Chondrocyte (in vitro differentiated cells): ENCODE measurements around the gene SLC47A2. TPM values are rescaled to one million over a fixed set of nuclear protein-coding genes. Genes with fewer than 3 reads are reported as not detected.

Source experiments
- DNase-seq: peaks from one replicate; pipeline ENCODE4 v3.0.0; 2021; ENCODE audit warnings: mixed read lengths, low spot score
- H3K27ac Mint-ChIP-seq: one replicate; pipeline ENCODE4 v1.8.0; 2021; ENCODE audit warnings: mild to moderate bottlenecking, moderate library complexity, mixed read lengths; ENCODE audit not compliant: unreplicated experiment
- H3K27me3 Mint-ChIP-seq: 2 replicates; pipeline ENCODE4 v1.8.0; 2021; ENCODE audit warnings: low read depth, mixed read lengths
- H3K36me3 Mint-ChIP-seq: 2 replicates; pipeline ENCODE4 v1.8.0; 2021; ENCODE audit warnings: low read depth, mixed read lengths
- H3K4me1 Mint-ChIP-seq: 2 replicates; pipeline ENCODE4 v1.8.0; 2021; ENCODE audit warnings: low read depth, mild to moderate bottlenecking, mixed read lengths
- H3K4me3 Mint-ChIP-seq: one replicate; pipeline ENCODE4 v1.8.0; 2021; ENCODE audit warnings: mild to moderate bottlenecking, moderate library complexity, mixed read lengths; ENCODE audit not compliant: unreplicated experiment
- H3K9me3 Mint-ChIP-seq: 2 replicates; pipeline ENCODE4 v1.8.0; 2021; ENCODE audit warnings: low read depth, mixed read lengths
- total RNA-seq: library from RNA; stranded (reverse); gene quantifications from 3 replicates; pipeline ENCODE4 v1.2.1, GENCODE V29; 2021
- TF ChIP-seq, protein P1 (sequence below): fragments of 200-600 bp; sonication (generic); IDR thresholded peaks from 2 replicates; pipeline ENCODE4 v1.5.0; 2021; ENCODE audit warnings: antibody characterized with exemption, mild to moderate bottlenecking, moderate library complexity

SLC47A2 gene
- total RNA-seq, 1 donor from 2014 or later: not detected

DNA sequence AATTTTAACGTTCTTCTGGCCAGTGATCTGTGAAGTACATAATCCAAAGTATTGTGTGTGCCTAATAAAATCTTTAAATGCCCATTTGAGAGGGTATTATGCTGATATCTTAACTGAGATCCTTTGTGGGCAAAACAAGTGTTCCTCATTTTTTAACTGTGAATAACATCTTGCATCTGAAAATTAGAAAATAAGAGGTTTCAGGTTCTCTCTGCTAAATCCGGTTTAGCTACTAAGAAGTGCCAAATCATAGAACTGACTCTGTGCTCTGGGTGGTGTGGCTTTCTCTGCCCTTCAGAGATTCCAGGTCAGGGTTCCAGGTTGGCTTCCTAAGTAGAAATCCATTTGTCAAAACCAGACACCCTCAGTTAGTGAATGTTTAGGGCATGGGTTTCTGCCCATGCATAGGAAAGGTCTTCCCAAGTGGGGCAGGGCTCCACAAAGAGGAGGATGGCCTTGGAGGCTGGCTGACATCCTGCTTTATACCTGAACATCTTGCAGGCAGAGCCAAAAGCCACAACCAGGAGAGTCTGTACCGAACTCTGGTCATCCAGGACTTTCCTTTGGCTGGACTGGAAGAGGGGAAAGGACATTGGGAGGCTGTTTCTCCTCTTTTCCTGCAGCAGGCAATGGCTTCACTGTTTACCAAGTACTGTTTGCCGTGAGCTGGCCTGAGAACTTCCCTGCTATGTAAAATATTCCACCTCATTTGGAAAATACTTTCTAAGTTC lies 59.4 kb downstream of the SLC47A2 start:
- H3K36me3 Mint-ChIP-seq: peaks cover 20% of the 10 kb centered on the region

DNA sequence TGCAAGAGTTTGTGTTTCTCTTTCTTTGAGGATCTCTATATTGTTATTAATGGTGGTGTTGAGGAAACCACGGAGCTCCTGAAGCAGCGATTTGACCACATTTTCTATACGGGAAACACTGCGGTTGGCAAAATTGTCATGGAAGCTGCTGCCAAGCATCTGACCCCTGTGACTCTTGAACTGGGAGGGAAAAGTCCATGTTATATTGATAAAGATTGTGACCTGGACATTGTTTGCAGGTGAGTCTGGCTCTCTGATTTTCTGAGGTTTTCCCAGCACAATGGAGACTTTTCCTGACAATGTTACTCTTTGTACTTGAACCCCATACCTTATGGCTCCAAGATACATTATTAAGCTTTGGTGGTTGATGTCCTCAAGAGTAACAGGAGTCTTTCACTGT lies 60.0 kb downstream of the SLC47A2 start:
- H3K4me3 Mint-ChIP-seq: no peak overlapping the region
- no peak for DNase-seq
- H3K4me1 Mint-ChIP-seq: peaks cover 14% of the 10 kb centered on the region
- no peaks in the 10 kb centered on the region for H3K9me3 Mint-ChIP-seq
- no peaks in the 10 kb centered on the region for H3K27me3 Mint-ChIP-seq
- H3K27ac Mint-ChIP-seq: no peak overlapping the region
- peaks cover 20% of the 10 kb centered on the region for H3K36me3 Mint-ChIP-seq
- TF ChIP-seq, protein P1, sequence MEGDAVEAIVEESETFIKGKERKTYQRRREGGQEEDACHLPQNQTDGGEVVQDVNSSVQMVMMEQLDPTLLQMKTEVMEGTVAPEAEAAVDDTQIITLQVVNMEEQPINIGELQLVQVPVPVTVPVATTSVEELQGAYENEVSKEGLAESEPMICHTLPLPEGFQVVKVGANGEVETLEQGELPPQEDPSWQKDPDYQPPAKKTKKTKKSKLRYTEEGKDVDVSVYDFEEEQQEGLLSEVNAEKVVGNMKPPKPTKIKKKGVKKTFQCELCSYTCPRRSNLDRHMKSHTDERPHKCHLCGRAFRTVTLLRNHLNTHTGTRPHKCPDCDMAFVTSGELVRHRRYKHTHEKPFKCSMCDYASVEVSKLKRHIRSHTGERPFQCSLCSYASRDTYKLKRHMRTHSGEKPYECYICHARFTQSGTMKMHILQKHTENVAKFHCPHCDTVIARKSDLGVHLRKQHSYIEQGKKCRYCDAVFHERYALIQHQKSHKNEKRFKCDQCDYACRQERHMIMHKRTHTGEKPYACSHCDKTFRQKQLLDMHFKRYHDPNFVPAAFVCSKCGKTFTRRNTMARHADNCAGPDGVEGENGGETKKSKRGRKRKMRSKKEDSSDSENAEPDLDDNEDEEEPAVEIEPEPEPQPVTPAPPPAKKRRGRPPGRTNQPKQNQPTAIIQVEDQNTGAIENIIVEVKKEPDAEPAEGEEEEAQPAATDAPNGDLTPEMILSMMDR: no peak

More for the DNA sequence above, 59.4 kb downstream of the SLC47A2 start:
- no peak overlapping the region for H3K4me3 Mint-ChIP-seq
- no peaks in the 10 kb centered on the region for H3K27me3 Mint-ChIP-seq
- no peaks in the 10 kb centered on the region for H3K9me3 Mint-ChIP-seq
- TF ChIP-seq, protein P1: no peak
- DNase-seq: no peak
- H3K27ac Mint-ChIP-seq: no peak overlapping the region
- peaks cover 7% of the 10 kb centered on the region for H3K4me1 Mint-ChIP-seq

DNA sequence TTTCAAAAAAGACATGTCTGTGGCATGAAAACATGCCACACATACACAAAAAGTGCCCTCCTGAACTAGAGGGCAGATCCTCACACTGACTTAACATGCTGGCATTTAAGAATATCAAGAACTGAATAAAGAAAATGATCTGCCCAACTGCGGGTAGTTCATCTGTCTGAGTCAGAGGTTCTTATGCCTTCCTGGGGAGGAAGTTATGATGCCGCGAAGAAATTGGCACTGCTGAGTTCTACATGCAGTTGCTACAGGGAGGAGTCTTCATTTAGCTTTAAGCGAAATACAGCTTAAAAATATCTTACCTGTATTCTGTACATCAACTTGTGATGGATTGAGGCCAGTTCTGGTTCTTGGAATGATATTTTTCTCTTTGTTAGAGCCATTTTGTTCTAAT lies 61.5 kb downstream of the SLC47A2 start:
- Mint-ChIP-seq H3K4me1 (peaks cover 26% of the 10 kb centered on the region), H3K27me3 (no peaks in the 10 kb centered on the region), H3K9me3 (no peaks in the 10 kb centered on the region), H3K4me3 (no peak overlapping the region), H3K36me3 (peaks cover 18% of the 10 kb centered on the region), H3K27ac (no peak overlapping the region)
- DNase-seq: no peak
- TF ChIP-seq, protein P1: no peak

DNA sequence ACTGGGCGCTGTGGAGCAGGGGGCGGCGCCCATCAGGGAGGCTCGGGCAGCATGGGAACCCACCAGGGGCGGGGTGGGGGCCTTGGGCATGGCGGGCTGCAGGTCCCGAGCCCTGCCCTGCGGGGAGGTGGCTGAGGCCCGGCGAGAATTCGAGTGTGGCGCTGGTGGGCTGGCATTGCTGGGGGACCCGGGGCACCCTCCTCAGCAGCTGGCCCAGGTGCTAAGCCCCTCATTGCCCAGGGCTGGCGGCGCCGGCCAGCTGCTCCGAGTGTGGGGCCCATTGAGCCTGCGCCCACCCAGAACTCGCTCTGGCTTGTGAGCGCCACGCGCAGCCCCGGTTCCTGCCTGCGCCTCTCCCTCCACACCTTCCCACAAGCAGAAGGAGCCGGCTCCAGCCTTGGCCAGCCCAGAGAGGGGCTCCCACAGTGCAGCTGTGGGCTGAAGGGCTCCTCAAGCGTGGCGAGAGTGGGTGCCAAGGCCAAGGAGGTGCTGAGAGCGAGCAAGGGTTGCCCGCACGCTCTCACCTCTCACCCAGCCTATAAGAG lies 62.0 kb downstream of the SLC47A2 start:
- TF ChIP-seq, protein P1: no peak
- H3K27me3 Mint-ChIP-seq: no peaks in the 10 kb centered on the region
- H3K9me3 Mint-ChIP-seq: no peaks in the 10 kb centered on the region
- no peak overlapping the region for H3K27ac Mint-ChIP-seq
- peaks cover 18% of the 10 kb centered on the region for H3K36me3 Mint-ChIP-seq
- H3K4me3 Mint-ChIP-seq: no peak overlapping the region
- no peak for DNase-seq
- peaks cover 31% of the 10 kb centered on the region for H3K4me1 Mint-ChIP-seq

DNA sequence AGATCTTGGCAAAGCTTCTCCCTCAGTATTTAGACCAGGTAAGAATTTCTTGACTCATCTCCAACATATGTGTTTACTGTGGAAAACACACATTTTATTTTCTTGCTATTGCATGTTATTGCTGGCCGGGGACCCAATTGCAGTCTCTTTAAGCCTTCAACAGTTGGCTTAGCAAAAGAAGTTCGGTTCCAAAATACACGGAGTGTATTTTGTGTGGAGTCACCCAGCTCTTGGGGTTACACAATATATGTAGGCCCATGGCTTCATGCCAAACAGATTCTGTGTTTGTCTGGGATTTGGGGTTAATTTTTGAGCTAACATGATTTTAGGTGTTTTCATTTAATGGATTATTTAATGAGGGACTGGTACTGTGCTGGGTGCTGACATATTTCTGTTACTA lies 63.8 kb downstream of the SLC47A2 start:
- Mint-ChIP-seq H3K27me3 (no peaks in the 10 kb centered on the region), H3K36me3 (peaks cover 15% of the 10 kb centered on the region), H3K27ac (peak overlapping the region; percentile 17), H3K9me3 (no peaks in the 10 kb centered on the region), H3K4me1 (peaks cover 38% of the 10 kb centered on the region), H3K4me3 (no peak overlapping the region)
- TF ChIP-seq, protein P1: no peak
- no peak for DNase-seq
